Measurements from ENCODE around the gene GLIPR1L2. TPM values are rescaled to one million over a fixed set of nuclear protein-coding genes. Genes with fewer than 3 reads are reported as not detected.

GLIPR1L2 gene
- total and polyA plus RNA-seq, 10 of the 15 experiments (the other 5 are each of a cell fraction or from before 2014, with no cell fraction given), result 0.04 to 0.39 (median 0.09) TPM; not detected in 3

GRCh38 chr12:75414671-75415070 lies 23.8 kb downstream of the GLIPR1L2 start (continued):
- TF ChIP-seq RELA (IDR thresholded peaks at IDR 0.05; ENCODE audit: borderline replicate concordance, partially characterized antibody) (no peak), EZH2 (IDR thresholded peaks at IDR 0.05; ENCODE audit: borderline replicate concordance, control insufficient read depth, low read depth, low read length) (no peak), GABPA (IDR thresholded peaks at IDR 0.05; ENCODE audit: low read depth) (no peak), PKNOX1 (IDR thresholded peaks at IDR 0.05) (no peak)
- TF ChIP-seq, protein P1, sequence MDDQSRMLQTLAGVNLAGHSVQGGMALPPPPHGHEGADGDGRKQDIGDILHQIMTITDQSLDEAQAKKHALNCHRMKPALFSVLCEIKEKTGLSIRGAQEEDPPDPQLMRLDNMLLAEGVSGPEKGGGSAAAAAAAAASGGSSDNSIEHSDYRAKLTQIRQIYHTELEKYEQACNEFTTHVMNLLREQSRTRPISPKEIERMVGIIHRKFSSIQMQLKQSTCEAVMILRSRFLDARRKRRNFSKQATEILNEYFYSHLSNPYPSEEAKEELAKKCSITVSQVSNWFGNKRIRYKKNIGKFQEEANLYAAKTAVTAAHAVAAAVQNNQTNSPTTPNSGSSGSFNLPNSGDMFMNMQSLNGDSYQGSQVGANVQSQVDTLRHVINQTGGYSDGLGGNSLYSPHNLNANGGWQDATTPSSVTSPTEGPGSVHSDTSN (IDR thresholded peaks at IDR 0.05; ENCODE audit: insufficient replicate concordance, low read depth, low read length), result no peak

- ATAC-seq (no peak), FAIRE-seq (no peak), DNase-seq (ENCODE audit: low read depth, low spot score) (no peak)
- in situ Hi-C loops (cut with MboI), result no loop called here
- intact Hi-C loops (cut with micrococcal nuclease; ENCODE audit: unreplicated experiment), result no loop called here
- Histone ChIP-seq H3K4me1 (ENCODE audit: control insufficient read depth, insufficient read depth, low read length) (no peaks in the 10 kb centered on the region), H3K27ac (ENCODE audit: control insufficient read depth, insufficient read depth) (no peak overlapping the region), H3K79me2 (ENCODE audit: control insufficient read depth, insufficient read depth, low read length) (no peaks in the 10 kb centered on the region), H4K20me1 (ENCODE audit: control insufficient read depth, insufficient read depth) (no peaks in the 10 kb centered on the region), H3K4me2 (ENCODE audit: control insufficient read depth, insufficient read depth) (no peak overlapping the region), H3K36me3 (ENCODE audit: control insufficient read depth in 2 of 2, insufficient read depth in 2 of 2, low read length in 1 of 2) (no peaks in the 10 kb centered on the region), H2AFZ (ENCODE audit: control insufficient read depth, low read depth, low read length) (no peak overlapping the region), H3K9ac (ENCODE audit: control insufficient read depth, insufficient read depth, low read length) (no peak overlapping the region), H3K27me3 (replicated peaks in 1 of 2; ENCODE audit: control insufficient read depth in 2 of 2, insufficient read depth in 2 of 2, low read length in 1 of 2) (no peaks in the 10 kb centered on the region), H3K9me3 (replicated peaks; ENCODE audit: control insufficient read depth, insufficient read depth, low read length) (no peaks in the 10 kb centered on the region), H3K4me3 (no peak overlapping the region)
- WGBS (ENCODE audit: insufficient coverage, insufficient replicate concordance, low lambda C conversion rate, missing lambda C conversion rate), result 33% methylated on average over 2 of the region's 2 CpGs
- CTCF ChIA-PET, result no interaction called here
- BruUV-seq (replicated peaks), result no TSS peak
- SMC1A ChIA-PET (ENCODE audit: uncharacterized antibody, unreplicated experiment), result interaction anchor here (0.6 kb wide), 1 partner anchor 165 kb away, joined by 3 read pairs; no protein-coding TSS in a partner anchor
- RAD21 ChIA-PET (ENCODE audit: unreplicated experiment), result no interaction called here
- POLR2A ChIA-PET, result no interaction called here
- TF ChIP-seq GABPA (IDR thresholded peaks at IDR 0.05; ENCODE audit: low read depth) (no peak), EZH2 (IDR thresholded peaks at IDR 0.05; ENCODE audit: borderline replicate concordance, control insufficient read depth, low read depth, low read length) (no peak), NBN (IDR thresholded peaks at IDR 0.05) (no peak), ZBTB40 (IDR thresholded peaks at IDR 0.05; ENCODE audit: borderline replicate concordance) (no peak), POU2F2 (IDR thresholded peaks at IDR 0.05; ENCODE audit: borderline replicate concordance, low read depth, low read length) (no peak), IRF3 (IDR thresholded peaks at IDR 0.05) (no peak), NR2C2 (IDR thresholded peaks at IDR 0.05; ENCODE audit: borderline replicate concordance, control insufficient read depth, insufficient read length, low read depth) (no peak), FOXM1 (IDR thresholded peaks at IDR 0.05; ENCODE audit: low read depth, low read length) (no peak), TCF7 (IDR thresholded peaks at IDR 0.05; ENCODE audit: borderline replicate concordance) (no peak), BCL11A (IDR thresholded peaks at IDR 0.05; ENCODE audit: low read depth, low read length) (no peak)
- TF ChIP-seq, protein P2, sequence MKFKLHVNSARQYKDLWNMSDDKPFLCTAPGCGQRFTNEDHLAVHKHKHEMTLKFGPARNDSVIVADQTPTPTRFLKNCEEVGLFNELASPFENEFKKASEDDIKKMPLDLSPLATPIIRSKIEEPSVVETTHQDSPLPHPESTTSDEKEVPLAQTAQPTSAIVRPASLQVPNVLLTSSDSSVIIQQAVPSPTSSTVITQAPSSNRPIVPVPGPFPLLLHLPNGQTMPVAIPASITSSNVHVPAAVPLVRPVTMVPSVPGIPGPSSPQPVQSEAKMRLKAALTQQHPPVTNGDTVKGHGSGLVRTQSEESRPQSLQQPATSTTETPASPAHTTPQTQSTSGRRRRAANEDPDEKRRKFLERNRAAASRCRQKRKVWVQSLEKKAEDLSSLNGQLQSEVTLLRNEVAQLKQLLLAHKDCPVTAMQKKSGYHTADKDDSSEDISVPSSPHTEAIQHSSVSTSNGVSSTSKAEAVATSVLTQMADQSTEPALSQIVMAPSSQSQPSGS (IDR thresholded peaks at IDR 0.05; ENCODE audit: low read length), result no peak
Measured at GRCh38 chr12:75419841-75420240, 29.0 kb downstream of the GLIPR1L2 start.

Measured in GM12878 (cell line).